ENCODE measurements around the gene PCDHGA1. TPM values are rescaled to one million over a fixed set of nuclear protein-coding genes. Genes with fewer than 3 reads are reported as not detected.
"Not testable (repeated sequence)": the region's sequence is repeated elsewhere in the genome, so short reads cannot be mapped to it uniquely, and the experiment has no call there.

Gene PCDHGA1
- total RNA-seq, 6 donors from 2014 or later, result 0.15 to 0.51 (median 0.24) TPM; not detected in 2

- ATAC-seq (ENCODE audit: low FRiP score in 2 of 2), result no peak
- Histone ChIP-seq H3K36me3 (no peaks in the 10 kb centered on the region), H3K27me3 (no peaks in the 10 kb centered on the region), H3K27ac (no peak overlapping the region), H3K9me3 (peaks cover 75 to 88% (median 82%) of the 10 kb centered on the region in 4 donors), H3K4me3 (no peak overlapping the region), H3K4me1 (peaks cover 0 to 11% (median 2%) of the 10 kb centered on the region in 4 donors)
- DNase-seq, result peak in 1 of 2 donors; percentile 71
- WGBS, 2 donors, result 34 to 48% methylated on average over 17 to 43 of the region's 53 CpGs
- TF ChIP-seq POLR2A (IDR thresholded peaks at IDR 0.05) (no peak), POLR2AphosphoS5 (IDR thresholded peaks at IDR 0.05) (no peak)
Measured at GRCh38 chr5:141427783-141428426, 97.6 kb downstream of the PCDHGA1 start.

GRCh38 chr5:141430332-141431113, 100.2 kb downstream of the PCDHGA1 start, which contains the start of gene PCDHGA12:
PCDHGA12 (plus strand) TSS chr5:141430507; CDS start chr5:141430760, 253 bp downstream.
- DNase-seq (peak in 1 of 2 donors; percentile 63), ATAC-seq (ENCODE audit: low FRiP score in 2 of 2) (peak in 1 of 2 donors; percentile 85)
- peak within 1 kb of the TSS in 3 of 4 donors; percentile 17 to 35 (median 34) for H3K4me3 ChIP-seq
- no peaks in the 10 kb centered on the region for H3K27me3 ChIP-seq
- no peak for TF ChIP-seq POLR2A (IDR thresholded peaks at IDR 0.05)
- peak in 3 of 6 experiments; percentile 14 to 37 (median 32) for TF ChIP-seq CTCF (IDR thresholded peaks at IDR 0.05)
- H3K4me1 ChIP-seq, result peaks cover 0 to 11% (median 2%) of the 10 kb centered on the region in 4 donors
- H3K9me3 ChIP-seq, result peaks cover 63 to 82% (median 76%) of the 10 kb centered on the region in 4 donors
- 16 to 18% methylated on average over 33 of the region's 33 CpGs for WGBS, 2 donors
- H3K36me3 ChIP-seq, result no peaks in the 10 kb centered on the region
- H3K27ac ChIP-seq, result no peak within 1 kb of the TSS

GRCh38 chr5:141431286-141431685, 101.0 kb downstream of the PCDHGA1 start:
- ATAC-seq (ENCODE audit: low FRiP score in 2 of 2) (peak in 1 of 2 donors; percentile 7), DNase-seq (peak in 1 of 2 donors; percentile 78)
- Histone ChIP-seq H3K27ac (no peak overlapping the region), H3K4me1 (peaks cover 0 to 11% (median 2%) of the 10 kb centered on the region in 4 donors), H3K27me3 (no peaks in the 10 kb centered on the region), H3K36me3 (no peaks in the 10 kb centered on the region), H3K9me3 (peaks cover 61 to 82% (median 71%) of the 10 kb centered on the region in 4 donors), H3K4me3 (peak overlapping the region in 3 of 4 donors; percentile 17 to 35 (median 34))
- TF ChIP-seq CTCF (IDR thresholded peaks at IDR 0.05) (no peak), POLR2AphosphoS5 (IDR thresholded peaks at IDR 0.05) (no peak)
- 22% methylated on average over 19 to 35 of the region's 37 CpGs for WGBS, 2 donors

- peaks cover 0 to 11% (median 2%) of the 10 kb centered on the region in 4 donors for H3K4me1 ChIP-seq
- H3K36me3 ChIP-seq; H3K4me3 ChIP-seq; H3K27me3 ChIP-seq; ATAC-seq (ENCODE audit: low FRiP score in 2 of 2); H3K27ac ChIP-seq: not testable (repeated sequence)
- DNase-seq, result peak in 1 of 2 donors; percentile 68
- 39 to 51% methylated on average over 2 to 29 of the region's 38 CpGs for WGBS, 2 donors
- peaks cover 53 to 81% (median 68%) of the 10 kb centered on the region in 4 donors for H3K9me3 ChIP-seq
Measured at GRCh38 chr5:141432308-141432707, 102.0 kb downstream of the PCDHGA1 start.

GRCh38 chr5:141432726-141433125, 102.4 kb downstream of the PCDHGA1 start:
- not testable (repeated sequence) for H3K36me3 ChIP-seq; ATAC-seq (ENCODE audit: low FRiP score in 2 of 2); H3K27me3 ChIP-seq; H3K27ac ChIP-seq; H3K4me3 ChIP-seq
- Histone ChIP-seq H3K4me1 (peaks cover 0 to 11% (median 2%) of the 10 kb centered on the region in 4 donors), H3K9me3 (peaks cover 49 to 81% (median 64%) of the 10 kb centered on the region in 4 donors)
- DNase-seq, result peak in 1 of 2 donors; percentile 76
- 26 to 30% methylated on average over 13 to 29 of the region's 29 CpGs for WGBS, 2 donors

- Histone ChIP-seq H3K36me3 (no peaks in the 10 kb centered on the region), H3K27ac (no peak overlapping the region), H3K9me3 (peaks cover 42 to 76% (median 53%) of the 10 kb centered on the region in 4 donors), H3K4me1 (peaks cover 0 to 11% (median 2%) of the 10 kb centered on the region in 4 donors), H3K4me3 (no peak overlapping the region), H3K27me3 (no peaks in the 10 kb centered on the region)
- WGBS, 2 donors, result 81 to 88% methylated on average over 2 of the region's 2 CpGs
- no peak for TF ChIP-seq POLR2AphosphoS5 (IDR thresholded peaks at IDR 0.05)
- ATAC-seq (ENCODE audit: low FRiP score in 2 of 2) (no peak), DNase-seq (no peak)
Measured at GRCh38 chr5:141434006-141434405, 103.7 kb downstream of the PCDHGA1 start.
